NCI-H187 (cell line): ENCODE data around the gene TSR3.
A peak's percentile ranks its signal among the peaks of the same experiment; 100 is the strongest.
"Not testable (repeated sequence)": the region's sequence is repeated elsewhere in the genome, so short reads cannot be mapped to it uniquely, and the experiment has no call there.

Source experiments
- DNase-seq, 2 experiments: peaks; one replicate each; lab custom pipeline; 2025; lab: John Stamatoyannopoulos, UW

Gene TSR3

DNA sequence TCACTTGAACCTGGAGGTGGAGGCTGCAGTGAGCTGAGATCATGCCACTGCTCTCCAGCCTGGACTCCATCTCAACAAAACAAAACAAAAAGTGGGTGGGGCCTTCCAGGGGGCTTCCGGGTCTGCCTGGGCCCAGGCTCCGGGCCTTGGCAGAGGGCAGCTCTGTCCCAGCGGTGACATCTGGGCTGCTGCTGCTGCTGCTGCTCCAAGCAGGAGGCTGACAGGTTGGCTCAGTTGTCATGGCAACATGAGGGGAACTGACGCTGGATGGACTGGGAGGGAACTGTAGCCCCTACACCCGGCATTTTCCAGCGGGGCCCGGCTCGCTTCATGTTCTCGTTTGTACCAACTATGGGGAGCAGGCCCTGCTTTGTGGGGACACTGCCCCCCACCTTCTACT, 14.2 kb downstream of the TSR3 start:
- no peak for DNase-seq

GRCh38 chr16:1336619-1337018, 15.1 kb downstream of the TSR3 start:
- DNase-seq: no peak

GRCh38 chr16:1335996-1336395, 15.7 kb downstream of the TSR3 start:
- no peak for DNase-seq

GRCh38 chr16:1335211-1335971, 16.3 kb downstream of the TSR3 start:
- no peak for DNase-seq

GRCh38 chr16:1334739-1335138, 16.9 kb downstream of the TSR3 start:
- no peak for DNase-seq

- DNase-seq: no peak
These were observed 17.6 kb downstream of the TSR3 start for GRCh38 chr16:1333854-1334700.

GRCh38 chr16:1333149-1333812, 18.4 kb downstream of the TSR3 start, which contains the start of gene BAIAP3:
Gene BAIAP3, plus strand, starts transcription at chr16:1333645. Its CDS starts 4,905 bp downstream, at chr16:1338550.
- DNase-seq: no peak

DNA sequence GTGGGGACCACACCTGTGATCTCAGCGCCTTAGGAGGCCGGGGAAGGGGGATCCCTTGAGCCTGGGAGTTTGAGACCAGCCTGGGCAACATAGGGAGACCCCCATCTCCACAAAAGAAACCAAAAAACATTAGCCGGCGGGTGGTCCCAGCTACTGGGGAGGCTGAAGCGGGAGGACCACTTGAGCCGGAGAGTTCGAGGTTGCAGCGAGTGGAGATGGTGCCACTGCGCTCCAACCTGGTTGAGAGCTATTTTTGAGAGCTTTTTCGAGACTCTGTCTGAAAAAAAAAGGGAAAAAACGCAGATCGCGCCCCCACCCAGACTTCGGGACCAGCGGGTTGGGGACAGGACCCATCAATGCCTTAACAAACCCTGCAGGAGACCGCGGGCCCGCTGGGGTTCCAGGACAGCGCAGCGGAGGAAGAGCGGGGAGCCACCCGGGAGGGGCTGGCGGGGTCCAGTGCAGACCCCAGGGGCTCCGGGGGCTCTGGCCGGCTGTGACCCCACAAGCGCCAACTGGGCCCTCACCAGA, 19.0 kb downstream of the TSR3 start:
- no peak for DNase-seq

DNA sequence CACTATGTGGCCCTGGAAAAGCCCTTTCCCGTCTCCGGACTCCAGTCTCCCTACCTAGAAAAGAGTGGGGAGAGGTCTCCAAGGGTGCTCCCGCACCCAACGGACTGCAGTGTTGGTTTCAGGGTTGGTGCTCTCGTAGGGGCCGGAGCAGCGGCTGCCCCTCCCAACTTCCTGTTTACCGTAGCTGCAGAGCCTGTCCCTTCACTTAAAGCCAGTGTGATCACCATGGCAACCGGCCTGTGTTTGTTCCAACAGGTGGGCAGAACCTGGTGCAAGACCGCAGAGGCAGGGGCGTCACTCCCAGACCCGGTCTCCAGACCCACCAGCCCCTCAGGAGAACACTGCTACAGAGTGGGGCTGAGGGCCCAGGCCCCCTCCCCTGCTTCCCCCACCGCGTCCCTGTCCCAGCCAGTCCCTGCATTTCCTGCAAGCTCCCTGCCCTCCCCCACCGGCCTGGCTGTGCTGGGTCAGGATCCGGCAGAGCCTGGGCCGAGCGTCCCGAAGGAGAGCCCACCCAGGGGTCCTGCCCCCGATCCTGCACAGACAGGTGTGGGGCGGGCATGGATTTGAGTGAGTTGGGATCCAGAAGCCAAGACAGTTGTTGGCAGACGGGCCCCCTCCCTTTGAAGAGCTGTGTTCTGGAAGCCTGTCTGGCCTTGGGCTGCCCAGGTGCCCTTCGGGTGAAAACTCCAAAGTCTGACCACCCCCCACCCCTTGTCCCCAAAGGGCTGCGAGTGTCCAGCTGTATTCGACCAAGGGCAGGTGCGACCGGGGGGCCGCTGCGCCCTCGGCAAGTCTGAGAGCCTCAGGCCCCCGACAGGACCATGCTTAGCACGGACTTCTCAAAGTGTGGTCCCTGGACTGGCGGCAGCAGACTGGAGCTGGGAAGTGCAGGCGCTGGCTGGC, 19.7 kb downstream of the TSR3 start:
- DNase-seq: no peak

DNA sequence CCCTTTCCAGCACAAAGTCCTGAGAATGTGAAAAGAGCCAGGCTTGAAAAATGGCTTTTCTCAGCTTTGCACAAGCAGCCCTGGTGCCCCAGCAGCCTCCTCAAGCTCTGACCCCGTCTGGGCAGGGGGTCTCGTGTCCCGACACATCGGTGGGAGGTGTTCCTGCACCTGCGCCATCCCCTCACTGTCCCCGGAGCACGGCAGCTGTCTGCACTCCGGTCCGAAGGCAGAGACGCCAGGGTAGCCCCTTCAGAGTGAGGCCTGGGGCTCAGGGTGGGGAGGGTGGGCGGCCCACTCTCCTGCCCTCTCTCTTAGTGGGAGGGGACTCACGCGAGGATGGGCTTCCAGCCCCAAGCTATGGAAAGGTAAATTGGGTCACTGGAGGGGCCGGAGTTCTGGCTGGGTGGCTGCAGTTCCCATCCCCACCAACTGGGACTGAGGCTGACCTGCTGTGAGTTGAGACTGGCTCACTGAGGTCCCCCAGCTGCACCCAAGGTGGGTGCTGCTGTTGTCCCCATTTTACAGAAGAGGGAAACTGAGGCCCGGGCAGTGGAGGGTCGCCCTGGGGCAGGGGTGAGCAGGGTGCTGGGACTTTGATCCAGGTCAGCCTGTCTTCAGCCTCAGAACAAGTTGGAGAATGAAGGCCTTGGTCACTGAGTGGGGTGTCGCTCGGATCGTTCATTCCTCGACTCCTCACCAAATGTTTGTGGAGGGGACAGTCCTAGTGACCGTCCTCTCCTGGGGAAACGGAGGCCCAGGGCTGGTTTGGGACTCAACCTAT, 20.6 kb downstream of the TSR3 start:
- no peak for DNase-seq

DNA sequence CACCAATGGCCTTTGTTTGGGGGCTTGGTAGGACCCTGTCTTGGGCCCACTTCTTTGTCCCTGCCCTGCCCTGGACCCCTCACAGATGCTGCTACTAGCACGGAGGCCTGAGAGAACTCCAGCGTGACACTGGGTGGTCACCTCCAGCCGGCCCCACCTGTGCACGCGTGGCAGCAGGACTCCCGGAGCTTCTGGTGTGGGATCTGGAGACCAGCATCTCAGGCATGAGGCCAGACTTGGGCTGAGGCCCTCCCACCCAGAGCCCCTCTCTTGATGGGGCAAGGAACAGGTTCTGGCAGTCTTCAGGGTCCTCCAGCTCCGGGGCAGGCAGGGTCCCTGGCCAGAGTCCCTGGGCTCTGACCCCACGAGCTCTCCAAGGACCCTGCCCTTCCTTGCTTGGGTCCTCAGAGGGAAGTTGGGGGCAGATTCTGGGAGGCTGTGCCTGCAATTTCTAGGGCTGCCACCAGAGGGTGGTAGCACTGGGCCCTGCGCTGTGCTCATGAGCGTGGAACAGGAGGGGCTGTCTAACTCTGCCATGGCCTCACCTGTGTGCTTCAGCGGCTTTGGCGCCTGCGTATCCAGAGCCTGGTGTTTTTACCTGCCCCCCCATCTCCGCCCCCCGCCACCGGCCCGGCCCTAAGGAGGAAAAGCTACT, 21.3 kb downstream of the TSR3 start:
- DNase-seq: peak in 1 of 2 experiments; percentile 45

GRCh38 chr16:1328961-1329360, 22.7 kb downstream of the TSR3 start:
- DNase-seq: not testable (repeated sequence)

DNA sequence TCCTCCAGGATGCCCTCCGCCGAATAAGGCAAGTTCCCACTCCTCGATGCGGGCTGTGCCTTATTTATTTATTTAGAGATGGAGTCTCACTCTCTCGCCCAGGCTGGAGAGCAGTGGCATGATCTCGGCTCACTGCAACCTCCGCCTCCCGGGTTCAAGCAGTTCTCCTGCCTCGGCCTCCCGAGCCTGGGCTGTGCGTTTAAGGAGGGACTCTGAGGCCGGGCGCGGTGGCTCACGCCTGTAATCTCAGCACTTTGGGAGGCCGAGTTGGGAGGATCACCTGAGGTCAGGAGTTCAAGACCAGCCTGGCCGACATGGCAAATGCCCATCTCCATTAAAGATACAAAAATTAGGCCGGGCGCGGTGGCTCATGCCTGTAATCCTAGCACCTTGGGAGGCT, 23.5 kb downstream of the TSR3 start:
- not testable (repeated sequence) for DNase-seq

GRCh38 chr16:1327619-1327947, 24.1 kb downstream of the TSR3 start:
- DNase-seq: no peak

DNA sequence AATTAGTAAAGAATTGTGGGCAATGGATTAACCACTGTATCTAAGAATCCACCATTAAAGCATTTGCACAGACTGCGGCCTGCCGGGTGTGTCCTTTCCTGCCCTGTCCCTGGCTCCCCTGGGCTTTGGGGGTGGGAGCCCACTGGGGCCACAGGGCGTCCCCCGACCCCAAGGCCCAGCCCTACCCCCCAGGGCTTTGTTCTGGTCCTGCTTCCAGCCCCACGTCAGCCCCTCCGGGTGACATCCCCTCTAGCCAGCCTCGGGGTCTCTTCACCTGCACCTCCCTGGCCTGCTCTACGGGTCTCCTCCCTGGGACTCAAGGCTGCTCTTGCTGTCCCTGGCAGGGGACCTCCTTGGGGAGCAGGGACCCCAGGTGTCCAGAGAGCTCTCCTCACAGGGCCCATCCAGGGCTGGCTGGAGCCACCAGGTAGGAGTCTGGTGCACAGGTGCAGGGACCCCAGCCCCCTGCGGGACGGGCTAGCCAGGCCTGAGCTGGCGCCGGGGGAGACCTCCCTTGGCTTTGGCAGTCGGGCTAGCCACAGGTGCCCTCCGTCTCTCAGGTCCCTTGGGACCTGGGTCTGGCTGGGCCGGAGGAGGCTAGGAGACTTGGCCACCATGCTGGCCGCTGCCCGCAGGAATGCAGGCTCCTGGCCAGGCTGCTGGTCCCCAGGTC, 24.6 kb downstream of the TSR3 start:
- DNase-seq: no peak

DNA sequence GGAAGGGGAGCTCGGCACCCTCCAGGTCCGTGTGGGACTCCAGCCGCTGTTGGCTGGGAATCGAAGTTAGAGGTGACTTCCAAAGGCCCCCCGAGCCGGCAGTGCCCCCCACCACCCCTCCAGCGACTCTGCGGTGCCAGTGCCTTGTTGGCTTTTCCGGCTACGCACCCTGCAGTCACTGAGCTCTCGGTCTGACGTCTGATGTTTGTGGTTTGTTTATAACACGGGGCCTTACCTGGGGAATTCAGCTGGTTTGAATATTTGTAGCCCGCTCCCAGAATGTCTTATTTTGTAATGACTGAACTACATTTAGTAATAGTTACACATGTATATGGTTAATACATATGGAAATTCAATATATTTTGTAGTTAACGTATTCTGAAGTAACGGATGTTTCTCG, 25.3 kb downstream of the TSR3 start:
- DNase-seq: no peak

- DNase-seq: no peak
These were observed 25.9 kb downstream of the TSR3 start for GRCh38 chr16:1325673-1326371.

GRCh38 chr16:1325261-1325660, 26.4 kb downstream of the TSR3 start:
- no peak for DNase-seq

DNA sequence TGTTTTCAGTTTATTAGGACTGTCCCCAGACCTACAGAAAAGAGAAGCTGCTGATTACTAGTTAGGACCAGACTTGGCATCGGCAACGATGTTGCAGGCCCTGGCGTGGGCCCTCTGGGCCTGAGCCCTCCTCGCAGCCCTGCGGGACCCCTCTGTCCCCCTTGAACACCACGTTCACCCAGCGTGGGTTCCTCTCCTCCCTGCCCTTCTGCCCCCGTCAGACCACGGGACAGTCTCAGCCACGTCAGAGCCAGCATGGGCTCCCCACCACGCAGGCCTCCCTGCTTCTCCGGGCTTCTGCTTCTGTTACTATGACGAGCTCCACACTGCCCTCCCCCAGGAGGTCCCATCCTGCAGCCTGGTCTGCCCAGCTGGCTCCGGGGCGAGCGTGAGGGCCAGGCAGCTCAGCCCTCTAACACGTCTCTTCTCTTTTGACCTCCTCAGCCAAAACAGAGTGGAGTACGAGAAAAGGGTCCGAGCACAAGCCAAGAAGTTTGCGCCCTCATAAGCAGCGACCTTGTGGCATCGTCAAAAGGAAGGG, 27.3 kb downstream of the TSR3 start:
- no peak for DNase-seq
